RWPE1 (cell line): ENCODE results near the gene SLX4.
"Not testable (repeated sequence)": the region's sequence is repeated elsewhere in the genome, so short reads cannot be mapped to it uniquely, and the experiment has no call there.

Experiments
- CTCF ChIA-PET: fragments of 350-600 bp; sonication (Branson Sonifier 250); formaldehyde crosslinking; extraction: SDS; loops from one replicate; lab custom pipeline; 2021; lab: Yijun Ruan, JAX
- POLR2A ChIA-PET: fragments of 400-600 bp; formaldehyde crosslinking; extraction: SDS; loops from one replicate; lab custom pipeline; 2020; ENCODE audit warnings: antibody characterized with exemption; ENCODE audit not compliant: low non-redundant PET; lab: Yijun Ruan, JAX
- DNase-seq: peaks from one replicate; pipeline ENCODE4 v3.0.0; 2012; ENCODE audit warnings: low spot score
- H3K27ac ChIP-seq: fragments of 450-650 bp; 2 replicates; pipeline ENCODE4 v1.5.1; 2017
- TF ChIP-seq, protein P1 (sequence below): fragments of 450-650 bp; conservative IDR thresholded peaks from 2 replicates; pipeline ENCODE4 v1.5.1; 2017; ENCODE audit warnings: low read depth, mild to moderate bottlenecking

SLX4 gene

DNA sequence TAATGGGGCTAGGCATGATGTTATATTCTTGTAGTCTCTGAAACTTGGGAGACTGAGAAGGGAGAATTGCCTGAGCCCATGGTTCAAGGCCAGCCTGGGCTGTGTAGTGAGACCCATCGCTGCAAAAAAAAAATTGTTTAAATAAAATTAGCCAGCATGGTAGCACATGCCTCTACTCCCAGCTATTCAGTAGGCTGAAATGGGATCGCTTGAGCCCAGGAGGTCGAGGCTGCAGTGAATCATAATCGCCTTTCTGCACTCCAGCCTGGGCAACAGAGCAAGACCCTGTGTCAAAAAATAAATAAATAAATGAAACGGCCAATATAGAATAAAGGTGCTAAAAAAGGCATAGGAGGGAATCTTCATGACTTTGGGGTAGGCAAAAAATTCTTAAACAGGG is 13.9 kb upstream of the SLX4 start:
- no peak for DNase-seq
- POLR2A ChIA-PET = no interaction called here
- H3K27ac ChIP-seq = no peak overlapping the region
- TF ChIP-seq, protein P1, sequence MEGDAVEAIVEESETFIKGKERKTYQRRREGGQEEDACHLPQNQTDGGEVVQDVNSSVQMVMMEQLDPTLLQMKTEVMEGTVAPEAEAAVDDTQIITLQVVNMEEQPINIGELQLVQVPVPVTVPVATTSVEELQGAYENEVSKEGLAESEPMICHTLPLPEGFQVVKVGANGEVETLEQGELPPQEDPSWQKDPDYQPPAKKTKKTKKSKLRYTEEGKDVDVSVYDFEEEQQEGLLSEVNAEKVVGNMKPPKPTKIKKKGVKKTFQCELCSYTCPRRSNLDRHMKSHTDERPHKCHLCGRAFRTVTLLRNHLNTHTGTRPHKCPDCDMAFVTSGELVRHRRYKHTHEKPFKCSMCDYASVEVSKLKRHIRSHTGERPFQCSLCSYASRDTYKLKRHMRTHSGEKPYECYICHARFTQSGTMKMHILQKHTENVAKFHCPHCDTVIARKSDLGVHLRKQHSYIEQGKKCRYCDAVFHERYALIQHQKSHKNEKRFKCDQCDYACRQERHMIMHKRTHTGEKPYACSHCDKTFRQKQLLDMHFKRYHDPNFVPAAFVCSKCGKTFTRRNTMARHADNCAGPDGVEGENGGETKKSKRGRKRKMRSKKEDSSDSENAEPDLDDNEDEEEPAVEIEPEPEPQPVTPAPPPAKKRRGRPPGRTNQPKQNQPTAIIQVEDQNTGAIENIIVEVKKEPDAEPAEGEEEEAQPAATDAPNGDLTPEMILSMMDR = no peak
- CTCF ChIA-PET = no interaction called here

DNA sequence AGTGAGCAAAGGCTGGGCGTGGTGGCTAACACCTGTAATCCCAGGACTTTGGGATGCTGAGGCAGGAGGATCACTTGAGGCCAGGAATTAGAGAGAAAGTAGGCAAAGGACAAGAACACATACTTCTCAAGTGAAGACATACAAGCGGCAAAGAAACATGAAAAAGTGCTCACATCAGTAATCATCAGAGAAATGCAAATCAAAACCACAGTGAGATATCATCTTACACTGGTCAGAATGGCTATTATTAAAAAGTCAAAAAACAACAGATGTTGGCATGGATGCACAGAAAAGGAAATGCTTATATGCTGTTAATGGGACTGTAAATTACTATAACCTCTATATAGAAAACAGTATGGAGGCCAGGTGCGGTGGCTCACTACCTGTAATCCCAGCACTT is 12.2 kb upstream of the SLX4 start:
- H3K27ac ChIP-seq = no peak overlapping the region
- TF ChIP-seq, protein P1 = no peak
- POLR2A ChIA-PET = no interaction called here
- CTCF ChIA-PET = interaction anchor here (0.5 kb wide), 1 partner anchor 529 kb away, joined by 3 read pairs; no protein-coding TSS in a partner anchor
- DNase-seq = no peak

- peak; percentile 26 for DNase-seq
- TF ChIP-seq, protein P1 = no peak
- peak overlapping the region; percentile 65 for H3K27ac ChIP-seq
- CTCF ChIA-PET = interaction anchor here (0.6 kb wide), 1 partner anchor 1013 kb away, joined by 3 read pairs; no protein-coding TSS in a partner anchor
- POLR2A ChIA-PET = interaction anchor here (0.6 kb wide), 1 partner anchor 33 kb away, joined by 3 read pairs; no protein-coding TSS in a partner anchor
These were observed 7.3 kb upstream of the SLX4 start for GRCh38 chr16:3618769-3619141.

DNA sequence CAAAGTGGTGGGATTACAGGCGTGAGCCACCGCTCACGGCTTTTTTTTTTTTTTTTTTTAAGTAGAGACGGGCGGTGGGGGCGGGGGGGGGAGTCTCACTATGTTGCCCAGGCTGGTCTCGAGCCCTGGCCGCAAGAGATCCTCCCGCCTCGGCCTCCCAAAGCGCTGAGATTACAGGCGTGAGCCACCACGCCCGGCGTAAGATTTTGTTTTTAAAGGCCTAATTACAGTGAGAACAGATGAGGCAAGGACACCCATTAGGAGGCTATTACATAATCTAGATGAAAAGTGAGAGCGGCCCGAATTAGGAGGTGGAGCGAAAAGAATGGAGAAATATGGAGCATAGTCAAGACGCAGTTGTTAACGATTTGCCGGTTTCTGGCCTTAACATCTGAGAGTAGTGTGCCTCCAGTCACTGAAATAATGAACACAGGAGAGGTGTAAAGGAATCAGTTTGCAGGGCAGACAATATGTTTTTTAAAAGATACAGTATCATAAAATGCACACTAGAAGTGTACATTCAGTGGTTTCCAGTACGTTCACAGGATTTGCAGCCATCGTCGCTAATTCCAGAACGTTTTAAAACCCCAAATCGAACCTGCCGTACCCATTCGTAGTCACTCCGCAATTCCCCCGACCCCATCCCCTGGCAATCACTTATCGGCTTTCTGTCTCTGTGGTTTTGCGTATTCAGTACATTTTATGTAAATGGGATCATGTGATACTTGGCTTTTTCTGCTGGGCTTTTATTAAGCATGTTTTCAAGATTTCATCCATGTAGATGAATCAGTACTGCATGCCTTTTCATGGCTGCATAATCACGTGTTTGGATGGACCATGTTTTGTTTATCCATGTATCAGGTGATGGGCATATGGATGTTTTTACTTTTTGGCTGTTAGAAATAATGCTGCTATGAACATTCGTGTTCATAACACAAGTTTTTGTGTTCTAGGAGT is 1.4 kb upstream of the SLX4 start:
- ChIA-PET POLR2A (no interaction called here), CTCF (interaction anchor here (0.6 kb wide), 1 partner anchor 18 kb away, joined by 4 read pairs; no protein-coding TSS in a partner anchor)
- peak overlapping the region; percentile 79 for H3K27ac ChIP-seq
- TF ChIP-seq, protein P1 = no peak
- no peak for DNase-seq

- H3K27ac ChIP-seq = peak overlapping the region; percentile 79
- DNase-seq = no peak
- TF ChIP-seq, protein P1 = no peak
- ChIA-PET POLR2A (no interaction called here), CTCF (no interaction called here)
These were observed 684 bp downstream of the SLX4 start for GRCh38 chr16:3610698-3611145.

- CTCF ChIA-PET = no interaction called here
- DNase-seq = no peak
These were observed 1.3 kb downstream of the SLX4 start for GRCh38 chr16:3609895-3610697.

DNA sequence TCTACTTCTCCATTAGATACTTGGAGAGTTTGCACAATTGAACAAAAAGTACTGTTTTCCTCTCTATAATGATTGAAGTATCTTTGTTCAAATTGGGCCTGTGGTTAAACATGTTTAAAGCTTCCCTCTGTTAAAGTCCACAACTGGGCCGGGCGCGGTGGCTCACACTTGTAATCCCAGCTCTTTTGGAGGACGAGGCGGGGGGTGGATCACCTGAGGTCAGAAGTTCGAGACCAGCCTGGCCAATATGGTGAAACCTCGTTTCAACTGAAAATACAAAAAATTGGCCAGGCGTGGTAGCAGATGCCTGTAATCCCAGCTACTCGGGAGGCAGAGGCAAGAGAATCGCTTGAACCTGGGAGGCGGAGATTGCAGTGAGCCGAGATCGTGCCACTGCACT is 2.4 kb downstream of the SLX4 start:
- H3K27ac ChIP-seq, POLR2A ChIA-PET, CTCF ChIA-PET, DNase-seq: not testable (repeated sequence)

More at GRCh38 chr16:3609895-3610697, 1.3 kb downstream of the SLX4 start:
- POLR2A ChIA-PET = no interaction called here
- H3K27ac ChIP-seq = no peak overlapping the region
- TF ChIP-seq, protein P1 = no peak
